Measurements from ENCODE around the gene ARHGAP12.

The ARHGAP12 gene

DNA sequence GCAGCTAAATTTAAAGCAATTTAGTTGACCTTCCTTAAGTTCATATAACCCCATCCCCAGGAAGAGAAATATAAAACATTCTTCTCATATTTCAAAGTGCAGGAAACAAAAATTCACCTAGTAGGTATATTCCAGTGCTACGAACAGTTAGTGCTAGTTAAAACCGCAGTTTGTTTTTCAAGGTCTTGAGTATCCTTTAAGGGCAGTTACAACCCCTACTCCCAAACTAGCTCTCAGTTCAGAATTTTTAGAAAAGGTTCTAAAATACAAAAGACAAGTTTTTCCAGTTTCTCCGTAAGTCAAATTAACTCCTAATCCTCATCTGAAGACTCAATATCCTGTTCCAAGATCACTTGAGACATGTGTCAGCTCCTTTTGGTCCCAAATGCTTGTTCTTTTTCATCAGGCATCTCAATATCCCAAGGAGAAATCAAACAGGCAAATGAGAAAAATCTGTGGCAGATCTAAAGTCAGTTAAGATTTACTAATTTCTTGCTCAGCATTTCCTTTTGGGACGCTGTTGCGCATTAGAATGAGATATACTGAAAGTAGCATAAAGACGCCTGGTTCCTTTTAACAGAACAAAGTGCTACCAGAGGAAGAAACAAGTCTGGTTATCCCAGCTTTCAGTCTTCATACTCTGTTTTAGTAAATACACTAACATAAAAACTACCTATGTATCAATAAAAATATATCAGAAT is 51.8 kb downstream of the ARHGAP12 start:
- Histone ChIP-seq H3K9ac (ENCODE audit: low read depth, low read length) (no peak overlapping the region), H3K27ac (ENCODE audit: low read length) (no peak overlapping the region), H3K27me3 (ENCODE audit: insufficient read depth, low read length, poor library complexity) (no peaks in the 10 kb centered on the region), H3K4me3 (ENCODE audit: low read depth in 1 of 2, low read length in 2 of 2) (no peak overlapping the region), H3K4me2 (ENCODE audit: insufficient read depth, low read length) (no peak overlapping the region), H3K4me1 (ENCODE audit: insufficient read depth, low read length) (no peaks in the 10 kb centered on the region), H2AFZ (ENCODE audit: low read depth, low read length) (no peak overlapping the region), H3K36me3 (ENCODE audit: insufficient read depth, low read length) (no peaks in the 10 kb centered on the region), H3K79me2 (ENCODE audit: insufficient read depth, low read length) (peaks cover 2% of the 10 kb centered on the region), H3K9me3 (ENCODE audit: insufficient read depth, low read length, severe bottlenecking) (no peaks in the 10 kb centered on the region), H4K20me1 (ENCODE audit: insufficient read depth, low read length) (0 out of 2 replicates have a peak, but pooled peaks cover under 1% of the 10 kb centered on the region)
- no peak for DNase-seq
- TF ChIP-seq, protein P1, sequence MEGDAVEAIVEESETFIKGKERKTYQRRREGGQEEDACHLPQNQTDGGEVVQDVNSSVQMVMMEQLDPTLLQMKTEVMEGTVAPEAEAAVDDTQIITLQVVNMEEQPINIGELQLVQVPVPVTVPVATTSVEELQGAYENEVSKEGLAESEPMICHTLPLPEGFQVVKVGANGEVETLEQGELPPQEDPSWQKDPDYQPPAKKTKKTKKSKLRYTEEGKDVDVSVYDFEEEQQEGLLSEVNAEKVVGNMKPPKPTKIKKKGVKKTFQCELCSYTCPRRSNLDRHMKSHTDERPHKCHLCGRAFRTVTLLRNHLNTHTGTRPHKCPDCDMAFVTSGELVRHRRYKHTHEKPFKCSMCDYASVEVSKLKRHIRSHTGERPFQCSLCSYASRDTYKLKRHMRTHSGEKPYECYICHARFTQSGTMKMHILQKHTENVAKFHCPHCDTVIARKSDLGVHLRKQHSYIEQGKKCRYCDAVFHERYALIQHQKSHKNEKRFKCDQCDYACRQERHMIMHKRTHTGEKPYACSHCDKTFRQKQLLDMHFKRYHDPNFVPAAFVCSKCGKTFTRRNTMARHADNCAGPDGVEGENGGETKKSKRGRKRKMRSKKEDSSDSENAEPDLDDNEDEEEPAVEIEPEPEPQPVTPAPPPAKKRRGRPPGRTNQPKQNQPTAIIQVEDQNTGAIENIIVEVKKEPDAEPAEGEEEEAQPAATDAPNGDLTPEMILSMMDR (IDR thresholded peaks at IDR 0.05; ENCODE audit: borderline replicate concordance, extremely low read depth, low read length, poor library complexity, severe bottlenecking): no peak
- ATAC-seq (ENCODE audit: insufficient read depth, low read depth): no peak

DNA sequence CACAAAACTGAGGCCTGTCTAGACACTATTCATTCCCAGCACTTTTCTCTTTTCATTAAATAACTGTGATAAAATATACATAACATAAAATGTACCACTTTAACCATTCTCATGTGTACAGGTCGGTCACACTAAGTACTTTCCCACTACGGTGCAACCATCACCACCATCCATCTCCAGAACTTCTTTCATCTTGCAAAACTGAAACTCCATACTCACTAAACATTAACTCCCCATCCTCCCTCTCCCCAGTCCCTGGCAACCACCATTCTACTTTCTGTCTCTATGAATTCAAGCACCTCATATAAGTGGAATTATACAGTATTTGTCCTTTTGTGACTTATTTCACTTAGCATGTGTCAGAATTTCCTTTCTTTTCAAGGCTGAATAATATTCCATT is 53.0 kb downstream of the ARHGAP12 start:
- Histone ChIP-seq H4K20me1 (ENCODE audit: insufficient read depth, low read length) (0 out of 2 replicates have a peak, but pooled peaks cover 7% of the 10 kb centered on the region), H3K9me3 (ENCODE audit: insufficient read depth, low read length, severe bottlenecking) (no peaks in the 10 kb centered on the region), H3K4me1 (ENCODE audit: insufficient read depth, low read length) (no peaks in the 10 kb centered on the region), H2AFZ (ENCODE audit: low read depth, low read length) (no peak overlapping the region), H3K4me3 (ENCODE audit: low read depth in 1 of 2, low read length in 2 of 2) (no peak overlapping the region), H3K36me3 (ENCODE audit: insufficient read depth, low read length) (no peaks in the 10 kb centered on the region), H3K4me2 (ENCODE audit: insufficient read depth, low read length) (no peak overlapping the region), H3K9ac (ENCODE audit: low read depth, low read length) (no peak overlapping the region), H3K27me3 (ENCODE audit: insufficient read depth, low read length, poor library complexity) (no peaks in the 10 kb centered on the region), H3K79me2 (ENCODE audit: insufficient read depth, low read length) (peaks cover 11% of the 10 kb centered on the region), H3K27ac (ENCODE audit: low read length) (no peak overlapping the region)
- DNase-seq (no peak), ATAC-seq (ENCODE audit: insufficient read depth, low read depth) (no peak)
- no peak for TF ChIP-seq EZH2 (IDR thresholded peaks at IDR 0.05; ENCODE audit: borderline replicate concordance, low read depth, low read length, severe bottlenecking)
- TF ChIP-seq, protein P1 (IDR thresholded peaks at IDR 0.05; ENCODE audit: borderline replicate concordance, extremely low read depth, low read length, poor library complexity, severe bottlenecking): no peak

DNA sequence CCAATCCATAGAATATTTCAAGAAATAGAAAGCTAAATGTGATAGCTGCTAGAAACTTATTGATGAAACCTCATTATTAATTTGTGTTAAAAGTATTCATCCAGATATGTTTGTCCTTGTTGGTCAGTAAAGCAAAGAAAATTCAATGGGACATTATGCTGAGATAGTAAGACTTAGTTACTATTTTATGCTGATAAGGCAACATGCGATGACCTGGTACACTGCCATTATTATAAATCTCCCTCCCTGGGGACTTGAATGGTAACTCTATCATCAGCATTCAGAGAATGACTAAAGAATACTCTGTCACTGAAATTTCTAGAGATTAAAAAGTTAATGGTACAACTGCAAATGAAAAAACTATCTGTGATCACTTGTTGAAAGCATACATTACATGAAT is 54.9 kb downstream of the ARHGAP12 start:
- Histone ChIP-seq H3K36me3 (ENCODE audit: insufficient read depth, low read length) (no peaks in the 10 kb centered on the region), H4K20me1 (ENCODE audit: insufficient read depth, low read length) (0 out of 2 replicates have a peak, but pooled peaks cover 7% of the 10 kb centered on the region), H3K4me1 (ENCODE audit: insufficient read depth, low read length) (no peaks in the 10 kb centered on the region), H3K27ac (ENCODE audit: low read length) (no peak overlapping the region), H3K4me2 (ENCODE audit: insufficient read depth, low read length) (no peak overlapping the region), H3K9me3 (ENCODE audit: insufficient read depth, low read length, severe bottlenecking) (no peaks in the 10 kb centered on the region), H2AFZ (ENCODE audit: low read depth, low read length) (no peak overlapping the region), H3K79me2 (ENCODE audit: insufficient read depth, low read length) (peaks cover 12% of the 10 kb centered on the region), H3K27me3 (ENCODE audit: insufficient read depth, low read length, poor library complexity) (no peaks in the 10 kb centered on the region), H3K4me3 (ENCODE audit: low read depth in 1 of 2, low read length in 2 of 2) (no peak overlapping the region), H3K9ac (ENCODE audit: low read depth, low read length) (no peak overlapping the region)
- ATAC-seq (ENCODE audit: insufficient read depth, low read depth) (no peak), DNase-seq (no peak)
- TF ChIP-seq EZH2 (IDR thresholded peaks at IDR 0.05; ENCODE audit: borderline replicate concordance, low read depth, low read length, severe bottlenecking): no peak
- TF ChIP-seq, protein P1 (IDR thresholded peaks at IDR 0.05; ENCODE audit: borderline replicate concordance, extremely low read depth, low read length, poor library complexity, severe bottlenecking): no peak

Data from DND-41 (cell line).